MG63 (cell line): ENCODE data around the gene HRH3. TPM values are rescaled to one million over a fixed set of nuclear protein-coding genes. Genes with fewer than 3 reads are reported as not detected.

Experiments
- DNase-seq: peaks from one replicate; pipeline ENCODE4 v3.0.0-alpha.2; 2020
- H3K27me3 ChIP-seq: fragments of 250-450 bp; sonication (Bioruptor Pico); 2 replicates; pipeline ENCODE4 v1.5.1; 2020; ENCODE audit warnings: mild to moderate bottlenecking, moderate library complexity
- H3K36me3 ChIP-seq: fragments of 250-450 bp; sonication (Bioruptor Pico); 2 replicates; pipeline ENCODE4 v1.5.1; 2020; ENCODE audit warnings: mild to moderate bottlenecking, moderate library complexity
- H3K4me3 ChIP-seq: fragments of 250-450 bp; sonication (Bioruptor Pico); 2 replicates; pipeline ENCODE4 v1.5.1; 2020; ENCODE audit warnings: mild to moderate bottlenecking, moderate library complexity
- H3K9me3 ChIP-seq: fragments of 250-450 bp; sonication (Bioruptor Pico); 2 replicates; pipeline ENCODE4 v1.5.1; 2020; ENCODE audit warnings: mild to moderate bottlenecking, moderate library complexity
- total RNA-seq: library from RNA; depleted of rRNA; stranded (reverse); fragments of >200 nt; shearing (Covaris generic); gene quantifications from 2 replicates; pipeline ENCODE4 v1.2.3, GENCODE V29; 2014; ENCODE audit warnings: low replicate concordance

The HRH3 gene
- total RNA-seq, 1 experiment from 2014 or later: not detected

DNA sequence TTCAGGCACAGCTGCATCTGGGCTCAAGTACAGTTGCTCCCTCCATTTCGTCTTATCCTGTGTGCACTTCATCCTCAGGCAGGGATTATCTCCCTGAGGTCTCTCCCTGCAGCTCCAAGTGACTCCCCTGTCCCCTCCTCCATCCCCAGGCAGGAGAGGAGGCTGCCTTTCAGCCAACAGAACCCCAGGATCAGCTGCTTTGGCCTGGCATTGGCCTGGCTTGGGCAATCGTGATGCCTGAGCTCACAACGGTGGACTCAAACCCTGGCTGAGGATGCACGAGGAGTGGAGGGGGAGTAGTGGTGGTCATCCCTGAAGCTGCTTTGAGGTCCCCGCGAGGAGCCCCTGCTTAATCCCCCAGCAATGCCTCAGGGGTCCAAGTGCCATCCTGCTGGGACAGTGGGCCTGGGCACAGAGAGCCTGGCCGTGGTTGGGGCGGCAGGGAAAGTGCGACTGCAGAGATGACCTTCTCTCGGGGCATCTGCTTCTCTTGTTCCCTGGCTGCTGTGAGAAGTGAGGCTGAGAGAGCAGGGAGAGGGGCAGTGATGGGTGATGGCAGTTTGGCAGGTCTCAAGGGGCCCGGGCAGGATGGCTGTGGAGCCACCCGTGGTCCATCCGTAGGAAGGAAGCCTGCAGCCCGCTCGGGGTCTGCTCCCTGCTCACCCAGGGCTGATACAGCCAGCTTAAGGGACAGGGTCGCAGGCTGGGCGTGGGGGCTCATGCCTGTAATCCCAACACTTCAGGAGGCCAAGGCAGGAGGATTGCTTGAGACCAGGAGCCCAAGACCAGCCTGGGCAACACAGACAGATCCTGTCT, 6.0 kb upstream of the HRH3 start:
- Histone ChIP-seq H3K9me3 (0 out of 2 replicates have a peak, but pooled peaks cover 3% of the 10 kb centered on the region), H3K36me3 (no peaks in the 10 kb centered on the region), H3K27me3 (peaks cover 55% of the 10 kb centered on the region), H3K4me3 (no peak overlapping the region)
- DNase-seq: no peak

DNA sequence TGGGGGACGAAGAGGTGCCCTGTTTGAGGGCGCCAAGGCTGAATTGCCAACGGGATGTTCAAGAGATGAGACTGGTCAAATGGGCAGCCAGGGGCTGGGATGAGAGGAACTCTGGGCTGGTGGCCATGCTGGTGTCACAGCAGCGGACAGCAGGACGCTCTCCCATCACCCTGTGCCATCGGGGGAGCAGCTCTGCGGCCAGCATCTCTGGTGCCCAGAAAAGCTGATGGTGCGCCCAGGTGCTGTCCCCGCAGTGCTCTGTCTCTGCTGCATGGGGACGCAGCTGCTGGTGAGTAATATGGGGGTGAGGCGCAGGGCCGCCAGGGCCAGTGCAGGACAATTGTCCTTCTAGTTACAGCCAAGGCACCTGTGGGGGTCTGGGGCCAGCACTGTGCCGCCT, 4.9 kb upstream of the HRH3 start:
- H3K4me3 ChIP-seq: no peak overlapping the region
- H3K9me3 ChIP-seq: 0 out of 2 replicates have a peak, but pooled peaks cover 3% of the 10 kb centered on the region
- H3K36me3 ChIP-seq: no peaks in the 10 kb centered on the region
- DNase-seq: no peak
- peaks cover 62% of the 10 kb centered on the region for H3K27me3 ChIP-seq

- Histone ChIP-seq H3K36me3 (no peaks in the 10 kb centered on the region), H3K9me3 (0 out of 2 replicates have a peak, but pooled peaks cover 3% of the 10 kb centered on the region), H3K27me3 (peaks cover 65% of the 10 kb centered on the region), H3K4me3 (no peak overlapping the region)
- DNase-seq: no peak
Observed at GRCh38 chr20:62224113-62224855, 4.2 kb upstream of the HRH3 start.

DNA sequence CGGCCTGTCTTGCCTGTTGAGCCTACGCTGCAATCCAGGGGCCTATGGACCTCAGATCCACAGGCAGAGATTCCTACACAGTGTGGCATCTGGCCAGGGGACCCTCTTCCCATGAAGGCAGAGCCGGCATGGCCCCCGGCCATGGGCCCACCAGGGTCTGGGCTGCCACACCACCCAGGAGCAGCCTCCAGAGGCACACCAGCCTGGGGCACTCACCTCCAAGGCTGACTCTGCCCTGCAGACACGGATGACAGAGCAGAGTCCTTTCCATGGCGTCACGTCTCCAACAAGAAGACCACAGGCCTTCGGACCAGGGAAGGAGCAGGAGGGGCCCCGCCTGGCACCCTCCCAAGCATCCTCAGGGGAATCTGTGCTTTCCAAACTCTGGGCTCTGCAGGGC, 3.5 kb upstream of the HRH3 start:
- no peaks in the 10 kb centered on the region for H3K36me3 ChIP-seq
- H3K27me3 ChIP-seq: peaks cover 71% of the 10 kb centered on the region
- no peak for DNase-seq
- no peak overlapping the region for H3K4me3 ChIP-seq
- no peaks in the 10 kb centered on the region for H3K9me3 ChIP-seq

- DNase-seq: no peak
- H3K9me3 ChIP-seq: no peaks in the 10 kb centered on the region
- no peak overlapping the region for H3K4me3 ChIP-seq
- H3K36me3 ChIP-seq: no peaks in the 10 kb centered on the region
- H3K27me3 ChIP-seq: peaks cover 77% of the 10 kb centered on the region
Observed at GRCh38 chr20:62222972-62223371, 2.9 kb upstream of the HRH3 start.

DNA sequence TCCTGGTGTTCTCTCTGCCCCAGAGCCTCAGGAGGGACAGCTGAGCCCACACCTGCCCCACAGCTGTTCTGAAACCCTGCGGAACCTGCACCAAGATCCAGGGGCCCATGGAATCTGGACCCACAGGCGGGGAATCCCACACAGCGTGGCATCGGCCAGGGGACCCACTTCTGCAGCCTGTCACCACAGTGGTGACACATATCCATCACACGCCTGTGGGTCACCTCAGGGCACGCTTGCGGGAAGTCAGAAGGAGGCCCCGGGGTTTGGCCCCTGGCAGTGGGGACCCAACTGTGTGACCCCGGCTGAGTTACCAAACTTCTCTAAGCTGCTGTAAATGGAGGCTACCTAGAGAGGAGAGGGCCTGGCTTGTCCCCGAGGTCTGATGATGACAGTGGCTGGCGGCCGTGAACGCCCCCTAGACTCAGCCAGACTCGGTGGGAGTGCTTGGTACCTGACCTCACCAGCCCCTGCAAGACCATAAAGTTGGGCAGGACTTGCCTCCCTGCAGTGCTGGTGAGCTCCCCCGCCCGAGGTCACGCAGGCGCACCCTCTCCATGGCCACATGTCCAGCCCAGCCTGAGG, 2.3 kb upstream of the HRH3 start:
- no peak overlapping the region for H3K4me3 ChIP-seq
- no peak for DNase-seq
- no peaks in the 10 kb centered on the region for H3K36me3 ChIP-seq
- H3K27me3 ChIP-seq: peaks cover 83% of the 10 kb centered on the region
- no peaks in the 10 kb centered on the region for H3K9me3 ChIP-seq

- Histone ChIP-seq H3K4me3 (no peak overlapping the region), H3K36me3 (no peaks in the 10 kb centered on the region), H3K9me3 (no peaks in the 10 kb centered on the region), H3K27me3 (peaks cover 88% of the 10 kb centered on the region)
- no peak for DNase-seq
Observed at GRCh38 chr20:62220666-62221568, 839 bp upstream of the HRH3 start.

DNA sequence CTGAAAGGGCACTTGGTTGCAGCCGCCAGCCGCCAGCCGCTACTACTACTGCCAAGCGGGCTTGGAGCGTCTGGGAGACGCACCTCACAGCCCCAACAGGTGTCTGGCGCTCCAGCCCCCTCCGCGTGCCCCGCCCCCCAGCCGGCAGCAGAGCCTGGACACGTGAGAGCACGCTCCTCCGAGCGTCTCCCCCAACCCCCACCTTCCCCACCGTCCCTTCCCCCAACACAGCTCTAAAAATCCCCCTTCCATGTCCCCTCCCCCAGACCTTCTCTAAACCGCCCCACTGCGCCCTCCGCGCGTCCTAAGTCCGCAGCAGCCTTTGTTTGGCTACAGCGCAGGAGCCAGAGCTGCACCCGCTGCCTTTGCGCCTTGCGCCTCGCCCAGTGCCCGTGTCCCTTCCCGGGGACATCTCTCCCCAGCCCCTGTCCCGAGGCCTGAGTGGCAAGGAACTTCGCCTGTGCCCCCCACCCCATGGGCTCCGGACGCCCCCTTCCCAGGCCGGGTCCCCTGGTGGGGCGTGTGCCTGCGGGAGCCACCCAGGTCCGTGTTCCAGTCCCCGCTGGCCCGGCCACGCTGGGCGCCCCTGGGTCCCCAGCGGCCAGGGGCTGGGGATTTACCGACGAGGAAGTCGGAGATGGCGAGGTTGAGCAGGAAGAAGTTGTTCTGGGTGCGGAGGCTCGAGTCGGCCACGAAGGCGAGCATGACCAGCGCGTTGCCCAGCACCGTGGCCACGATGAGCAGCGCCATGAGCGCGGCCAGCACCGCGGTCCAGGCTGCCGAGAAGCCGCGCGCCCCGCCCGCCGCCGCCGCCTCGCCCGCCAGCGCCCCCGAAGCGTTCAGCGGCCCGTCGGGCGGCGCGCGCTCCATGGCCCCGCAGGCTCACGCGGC, 732 bp downstream of the HRH3 start:
- DNase-seq: no peak
- Histone ChIP-seq H3K27me3 (peaks cover 90% of the 10 kb centered on the region), H3K9me3 (no peaks in the 10 kb centered on the region), H3K4me3 (no peak overlapping the region), H3K36me3 (no peaks in the 10 kb centered on the region)

- H3K9me3 ChIP-seq: no peaks in the 10 kb centered on the region
- no peak for DNase-seq
- H3K27me3 ChIP-seq: peaks cover 87% of the 10 kb centered on the region
- H3K36me3 ChIP-seq: no peaks in the 10 kb centered on the region
- no peak overlapping the region for H3K4me3 ChIP-seq
Observed at GRCh38 chr20:62217913-62218773, 1.9 kb downstream of the HRH3 start.

GRCh38 chr20:62216636-62217566, 3.2 kb downstream of the HRH3 start:
- Histone ChIP-seq H3K36me3 (no peaks in the 10 kb centered on the region), H3K4me3 (no peak overlapping the region), H3K27me3 (peaks cover 74% of the 10 kb centered on the region), H3K9me3 (no peaks in the 10 kb centered on the region)
- DNase-seq: no peak

GRCh38 chr20:62215991-62216635, 4.0 kb downstream of the HRH3 start:
- peaks cover 67% of the 10 kb centered on the region for H3K27me3 ChIP-seq
- H3K36me3 ChIP-seq: no peaks in the 10 kb centered on the region
- DNase-seq: no peak
- H3K9me3 ChIP-seq: no peaks in the 10 kb centered on the region
- no peak overlapping the region for H3K4me3 ChIP-seq

DNA sequence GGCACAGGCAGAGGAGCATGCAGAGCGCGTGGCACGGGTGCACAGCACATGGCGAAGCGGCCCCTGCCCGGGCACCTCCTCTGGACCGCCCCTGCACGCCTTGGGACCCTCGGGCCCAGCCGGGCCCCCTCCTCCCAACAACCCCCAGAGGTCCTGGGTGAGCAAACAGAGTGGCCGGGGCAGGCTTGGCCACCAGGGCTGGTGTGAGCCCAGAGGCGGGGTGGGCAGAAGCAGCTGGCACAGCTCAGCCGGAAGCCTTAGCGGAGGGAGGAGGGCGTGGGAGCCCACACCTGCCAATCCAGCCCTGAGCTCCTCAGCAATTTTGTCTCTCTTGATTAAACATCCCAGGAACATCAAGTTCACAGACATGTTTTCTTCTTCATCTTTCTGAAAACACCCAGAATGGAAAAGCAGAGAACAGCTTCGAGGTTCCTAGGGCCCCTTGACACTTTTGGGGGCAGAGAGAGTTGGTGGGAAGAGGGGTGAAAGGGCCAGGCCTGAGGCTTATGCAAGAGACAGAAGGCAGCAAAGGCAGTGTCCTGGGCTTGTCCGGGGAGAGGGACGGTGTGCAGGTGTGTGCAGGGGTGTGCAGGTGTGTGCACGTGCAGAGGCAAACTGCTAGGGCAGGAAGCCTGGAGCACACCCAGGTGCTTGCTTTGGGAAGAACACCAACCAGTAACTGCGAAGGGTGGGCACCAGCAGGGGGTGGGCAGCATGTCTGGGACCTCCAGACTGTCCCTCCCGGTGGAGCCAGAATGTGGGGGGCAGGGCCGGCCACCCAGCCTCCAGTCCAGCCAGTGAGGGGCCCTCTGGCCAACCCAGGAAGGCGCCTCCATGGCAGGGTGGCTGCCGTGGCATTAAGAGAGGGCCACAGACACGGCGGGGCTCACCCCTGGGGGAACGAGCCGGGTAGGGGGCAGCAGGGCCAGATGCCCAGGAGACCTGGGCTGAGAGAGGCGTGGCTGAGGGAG, 4.8 kb downstream of the HRH3 start:
- no peaks in the 10 kb centered on the region for H3K9me3 ChIP-seq
- H3K36me3 ChIP-seq: no peaks in the 10 kb centered on the region
- H3K27me3 ChIP-seq: peaks cover 58% of the 10 kb centered on the region
- no peak for DNase-seq
- no peak overlapping the region for H3K4me3 ChIP-seq

GRCh38 chr20:62214067-62214466, 6.0 kb downstream of the HRH3 start:
- no peaks in the 10 kb centered on the region for H3K36me3 ChIP-seq
- DNase-seq: no peak
- H3K27me3 ChIP-seq: peaks cover 53% of the 10 kb centered on the region
- no peaks in the 10 kb centered on the region for H3K9me3 ChIP-seq
- H3K4me3 ChIP-seq: no peak overlapping the region
